ENCODE data around the gene STT3A.

STT3A gene

DNA sequence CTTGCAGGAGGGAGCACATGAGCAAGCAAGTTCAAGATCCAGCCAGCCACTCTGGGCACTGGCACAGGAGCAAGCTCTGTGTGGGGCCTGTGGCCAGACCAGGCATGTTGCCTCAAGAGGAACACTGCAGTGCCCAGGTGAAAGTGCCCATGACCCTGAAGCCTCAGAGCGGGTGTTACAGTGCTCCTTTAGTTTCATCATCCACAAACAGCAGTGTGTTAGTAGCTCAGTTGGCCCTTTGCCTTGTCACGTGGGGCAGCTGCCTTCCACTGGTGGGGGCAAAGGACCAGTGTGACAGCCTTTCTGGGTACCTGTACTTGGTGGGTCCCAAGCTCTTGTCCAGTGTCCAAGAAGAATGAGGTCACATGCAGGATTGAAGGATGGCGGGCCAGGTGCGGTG is 26.4 kb upstream of the STT3A start:
- no peak for DNase-seq
- Histone ChIP-seq H3K9me3 (replicated peaks; ENCODE audit: insufficient read depth, low read length) (no peaks in the 10 kb centered on the region), H3K4me2 (ENCODE audit: low read depth, low read length) (no peak overlapping the region), H3K9me2 (replicated peaks; ENCODE audit: insufficient read depth, low read length) (no peaks in the 10 kb centered on the region), H3F3A (ENCODE audit: insufficient read depth, low read length) (no peaks in the 10 kb centered on the region), H2AFZ (ENCODE audit: low read length) (no peak overlapping the region), H3K79me2 (ENCODE audit: low read length) (peaks cover 18% of the 10 kb centered on the region), H3K4me1 (ENCODE audit: low read length) (peaks cover 11% of the 10 kb centered on the region), H3K27ac (ENCODE audit: low read length) (no peak overlapping the region), H4K20me1 (ENCODE audit: insufficient read depth, low read length) (no peaks in the 10 kb centered on the region), H3K9ac (ENCODE audit: low read length) (no peak overlapping the region), H3K27me3 (replicated peaks; ENCODE audit: insufficient read depth, low read length) (no peaks in the 10 kb centered on the region), H3K36me3 (replicated peaks; ENCODE audit: insufficient read depth, low read length) (no peaks in the 10 kb centered on the region), H3K4me3 (ENCODE audit: low read length) (no peak overlapping the region)
- TF ChIP-seq CTCF (IDR thresholded peaks at IDR 0.05; ENCODE audit: low read length) (no peak), EZH2 (optimal IDR thresholded peaks at IDR 0.05; ENCODE audit: low read depth, low read length) (no peak), EZH2phosphoT487 (IDR thresholded peaks at IDR 0.05; ENCODE audit: low read length) (no peak)

- Histone ChIP-seq H3K4me3 (ENCODE audit: low read length) (peak within 1 kb of the TSS; percentile 99), H3K36me3 (replicated peaks; ENCODE audit: insufficient read depth, low read length) (peaks cover 5% of the 10 kb centered on the region; the same call in 1 of the 2 replicates), H2AFZ (ENCODE audit: low read length) (peak within 1 kb of the TSS; percentile 96), H3K9me2 (replicated peaks; ENCODE audit: insufficient read depth, low read length) (no peaks in the 10 kb centered on the region), H4K20me1 (ENCODE audit: insufficient read depth, low read length) (no peaks in the 10 kb centered on the region), H3F3A (ENCODE audit: insufficient read depth, low read length) (no peaks in the 10 kb centered on the region), H3K9ac (ENCODE audit: low read length) (peak within 1 kb of the TSS; percentile 99), H3K27me3 (replicated peaks; ENCODE audit: insufficient read depth, low read length) (no peaks in the 10 kb centered on the region), H3K9me3 (replicated peaks; ENCODE audit: insufficient read depth, low read length) (no peaks in the 10 kb centered on the region), H3K79me2 (ENCODE audit: low read length) (peaks cover 37% of the 10 kb centered on the region), H3K4me2 (ENCODE audit: low read depth, low read length) (peak within 1 kb of the TSS; percentile 91), H3K4me1 (ENCODE audit: low read length) (peaks cover 11% of the 10 kb centered on the region), H3K27ac (ENCODE audit: low read length) (peak within 1 kb of the TSS; percentile 60)
- peak; percentile 93 for DNase-seq
- TF ChIP-seq EZH2phosphoT487 (IDR thresholded peaks at IDR 0.05; ENCODE audit: low read length) (no peak), EZH2 (optimal IDR thresholded peaks at IDR 0.05; ENCODE audit: low read depth, low read length) (no peak), CTCF (IDR thresholded peaks at IDR 0.05; ENCODE audit: low read length) (peak; percentile 58)
These were observed 23.4 kb upstream of the STT3A start, which contains the start of gene EI24 for GRCh38 chr11:125568970-125569914. TSS of gene EI24 (plus strand) at chr11:125569477. CDS start at chr11:125572528, 3,051 bp downstream.

DNA sequence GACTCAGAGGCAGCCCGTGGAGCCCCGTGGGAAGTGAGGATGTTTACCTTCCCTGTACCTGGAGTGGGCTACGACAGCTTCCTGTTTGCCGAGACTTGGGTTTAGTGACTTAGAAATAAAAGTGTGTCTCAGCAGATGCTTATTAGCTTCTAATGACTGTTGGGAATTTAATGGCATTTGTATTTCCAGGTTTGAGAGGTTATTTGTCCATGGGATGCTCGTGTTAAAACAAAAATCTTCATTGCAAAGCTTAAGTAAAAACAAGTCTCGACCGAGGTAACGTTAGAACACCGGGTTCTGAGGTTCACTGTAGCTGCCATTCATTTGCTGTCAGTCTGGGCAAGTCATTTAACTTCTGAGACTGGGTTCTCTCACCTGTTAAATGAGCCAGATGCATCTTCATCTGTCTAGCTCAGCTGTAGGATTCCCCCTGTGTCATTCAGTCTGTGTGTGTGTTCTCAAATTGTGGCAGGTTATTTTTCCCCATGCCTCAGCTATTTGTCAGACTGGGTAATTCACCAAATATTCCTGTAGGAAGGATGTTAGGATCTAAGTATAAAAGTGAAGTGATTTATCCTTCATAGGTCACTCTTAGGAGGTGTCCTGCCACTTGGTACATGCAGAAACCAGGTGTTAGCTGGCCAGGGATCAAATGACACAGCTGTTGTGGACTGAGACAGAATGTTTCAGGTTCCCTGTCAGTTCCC is 22.6 kb upstream of the STT3A start:
- H3K4me1 ChIP-seq (ENCODE audit: low read length): peaks cover 11% of the 10 kb centered on the region
- no peaks in the 10 kb centered on the region for H3K9me2 ChIP-seq (replicated peaks; ENCODE audit: insufficient read depth, low read length)
- H3F3A ChIP-seq (ENCODE audit: insufficient read depth, low read length): 0 out of 2 replicates have a peak, but pooled peaks cover 3% of the 10 kb centered on the region
- peak; percentile 23 for DNase-seq
- TF ChIP-seq EZH2 (optimal IDR thresholded peaks at IDR 0.05; ENCODE audit: low read depth, low read length): no peak
- no peak for TF ChIP-seq EZH2phosphoT487 (IDR thresholded peaks at IDR 0.05; ENCODE audit: low read length)
- TF ChIP-seq CTCF (IDR thresholded peaks at IDR 0.05; ENCODE audit: low read length): no peak
- H2AFZ ChIP-seq (ENCODE audit: low read length): peak overlapping the region; percentile 90
- H3K27me3 ChIP-seq (replicated peaks; ENCODE audit: insufficient read depth, low read length): no peaks in the 10 kb centered on the region
- peak overlapping the region; percentile 99 for H3K4me3 ChIP-seq (ENCODE audit: low read length)
- peaks cover 6% of the 10 kb centered on the region for H3K36me3 ChIP-seq (replicated peaks; ENCODE audit: insufficient read depth, low read length)
- H4K20me1 ChIP-seq (ENCODE audit: insufficient read depth, low read length): no peaks in the 10 kb centered on the region
- peaks cover 37% of the 10 kb centered on the region for H3K79me2 ChIP-seq (ENCODE audit: low read length)
- H3K9ac ChIP-seq (ENCODE audit: low read length): peak overlapping the region; percentile 99
- peak overlapping the region; percentile 91 for H3K4me2 ChIP-seq (ENCODE audit: low read depth, low read length)
- no peaks in the 10 kb centered on the region for H3K9me3 ChIP-seq (replicated peaks; ENCODE audit: insufficient read depth, low read length)
- H3K27ac ChIP-seq (ENCODE audit: low read length): peak overlapping the region; percentile 60
